ENCODE measurements around the gene DYNLT4. TPM values are rescaled to one million over a fixed set of nuclear protein-coding genes. Genes with fewer than 3 reads are reported as not detected.
"Not testable (repeated sequence)": the region's sequence is repeated elsewhere in the genome, so short reads cannot be mapped to it uniquely, and the experiment has no call there.

Gene DYNLT4
- total RNA-seq, 1 donor from 2014 or later: 0.31 TPM

- peaks cover 24% of the 10 kb centered on the region for H3K36me3 Mint-ChIP-seq
- no peaks in the 10 kb centered on the region for H3K27me3 Mint-ChIP-seq (ENCODE audit: low read depth)
- DNase-seq (ENCODE audit: low spot score in 2 of 2, unreplicated experiment in 2 of 2): peak; percentile 73 to 86
- peak within 1 kb of the TSS; percentile 99 for H3K27ac Mint-ChIP-seq
- no peak for TF ChIP-seq CTCF (IDR thresholded peaks at IDR 0.05; ENCODE audit: unreplicated experiment)
- no peaks in the 10 kb centered on the region for H3K9me3 Mint-ChIP-seq
- H3K4me1 Mint-ChIP-seq: peaks cover 24% of the 10 kb centered on the region
- peak within 1 kb of the TSS; percentile 87 for H3K4me3 Mint-ChIP-seq
Measured at GRCh38 chr1:44775078-44775929, 31.8 kb downstream of the DYNLT4 start, which contains the start of gene RPS8. TSS of gene RPS8 (plus strand) at chr1:44775540. CDS start at chr1:44775597, 57 bp downstream.

- H3K36me3 Mint-ChIP-seq; H3K9me3 Mint-ChIP-seq; H3K27ac Mint-ChIP-seq; H3K4me3 Mint-ChIP-seq; H3K4me1 Mint-ChIP-seq; DNase-seq (ENCODE audit: low spot score in 2 of 2, unreplicated experiment in 2 of 2); H3K27me3 Mint-ChIP-seq (ENCODE audit: low read depth): not testable (repeated sequence)
Measured at GRCh38 chr1:44766421-44766820, 40.7 kb downstream of the DYNLT4 start.

GRCh38 chr1:44760876-44761275 is 46.3 kb downstream of the DYNLT4 start:
- Mint-ChIP-seq H3K9me3 (no peaks in the 10 kb centered on the region), H3K27me3 (ENCODE audit: low read depth) (no peaks in the 10 kb centered on the region), H3K4me3 (no peak overlapping the region), H3K36me3 (peaks cover 22% of the 10 kb centered on the region), H3K27ac (no peak overlapping the region), H3K4me1 (no peaks in the 10 kb centered on the region)
- no peak for TF ChIP-seq CTCF (IDR thresholded peaks at IDR 0.05; ENCODE audit: unreplicated experiment)
- no peak for DNase-seq (ENCODE audit: low spot score in 2 of 2, unreplicated experiment in 2 of 2)

GRCh38 chr1:44759077-44759476 is 48.1 kb downstream of the DYNLT4 start:
- H3K27ac Mint-ChIP-seq: no peak overlapping the region
- H3K4me3 Mint-ChIP-seq: no peak overlapping the region
- no peaks in the 10 kb centered on the region for H3K27me3 Mint-ChIP-seq (ENCODE audit: low read depth)
- peaks cover 28% of the 10 kb centered on the region for H3K36me3 Mint-ChIP-seq
- no peaks in the 10 kb centered on the region for H3K4me1 Mint-ChIP-seq
- H3K9me3 Mint-ChIP-seq: no peaks in the 10 kb centered on the region
- TF ChIP-seq CTCF (IDR thresholded peaks at IDR 0.05; ENCODE audit: unreplicated experiment): no peak
- DNase-seq (ENCODE audit: low spot score in 2 of 2, unreplicated experiment in 2 of 2): no peak

- H3K4me1 Mint-ChIP-seq: no peaks in the 10 kb centered on the region
- no peak overlapping the region for H3K27ac Mint-ChIP-seq
- no peak overlapping the region for H3K4me3 Mint-ChIP-seq
- no peak for TF ChIP-seq CTCF (IDR thresholded peaks at IDR 0.05; ENCODE audit: unreplicated experiment)
- H3K36me3 Mint-ChIP-seq: peaks cover 26% of the 10 kb centered on the region
- no peaks in the 10 kb centered on the region for H3K27me3 Mint-ChIP-seq (ENCODE audit: low read depth)
- no peak for DNase-seq (ENCODE audit: low spot score in 2 of 2, unreplicated experiment in 2 of 2)
- no peaks in the 10 kb centered on the region for H3K9me3 Mint-ChIP-seq
Measured at GRCh38 chr1:44757420-44757819, 49.7 kb downstream of the DYNLT4 start.

Other genes with a start within 250 kb of the DYNLT4 start
- gene TMEM53, start 132.9 kb downstream of the DYNLT4 start, total RNA-seq: 8.9 to 9.9 TPM (median 9.8 TPM) in 3 replicates
- gene ARMH1, start 132.6 kb downstream of the DYNLT4 start, total RNA-seq: 14.9 to 19.1 TPM (median 17.9 TPM) in 3 replicates
- not detected in 3 replicates for gene RNU5D-1, start 76.2 kb downstream of the DYNLT4 start, total RNA-seq
- gene KIF2C, start 67.5 kb downstream of the DYNLT4 start, total RNA-seq: 17.1 to 20.4 TPM (median 18.2 TPM) in 3 replicates
- 2,191 to 2,296 TPM (median 2,278 TPM) in 3 replicates for gene RPS8, start 31.8 kb downstream of the DYNLT4 start, total RNA-seq
- gene BEST4, start 19.2 kb downstream of the DYNLT4 start, total RNA-seq: 1.4 to 1.7 TPM (median 1.4 TPM) in 3 replicates
- gene PLK3, start 7.0 kb downstream of the DYNLT4 start, total RNA-seq: 24.7 to 27.5 TPM (median 27.4 TPM) in 3 replicates
- 33.6 to 43.7 TPM (median 38.3 TPM) in 3 replicates for gene BTBD19, start 1.2 kb upstream of the DYNLT4 start, total RNA-seq
- gene PTCH2, start 35.9 kb upstream of the DYNLT4 start, total RNA-seq: 1.4 to 1.7 TPM (median 1.4 TPM) in 3 replicates
- gene EIF2B3, start 179.2 kb upstream of the DYNLT4 start, total RNA-seq: 20.8 to 23.5 TPM (median 21.3 TPM) in 3 replicates
- 30.3 to 34.3 TPM (median 32.3 TPM) in 3 replicates for gene HECTD3, start 204.0 kb upstream of the DYNLT4 start, total RNA-seq
- gene UROD, start 204.9 kb upstream of the DYNLT4 start, total RNA-seq: 84.0 to 88.3 TPM (median 85.6 TPM) in 3 replicates